PC-9 (cell line): Measurements from ENCODE around the gene F7. TPM values are rescaled to one million over a fixed set of nuclear protein-coding genes. Genes with fewer than 3 reads are reported as not detected.

Experiments
- BruUV-seq: library from RNA; stranded (reverse); fragments of 400-500 nt; replicated peaks from 2 replicates; lab custom pipeline; 2021; lab: Mats Ljungman, UMichigan
- CTCF ChIA-PET: fragments of 300-600 bp; sonication (Branson Sonifier 250); formaldehyde crosslinking; loops from one replicate; lab custom pipeline; 2022; ENCODE audit warnings: antibody characterized with exemption; lab: Charles Lee
- POLR2A ChIA-PET: fragments of 300-600 bp; sonication (Branson Sonifier 250); formaldehyde crosslinking; loops from one replicate; lab custom pipeline; 2022; ENCODE audit warnings: antibody characterized with exemption; ENCODE audit not compliant: unreplicated experiment; lab: Charles Lee
- DNase-seq, 2 experiments: peaks; one replicate each; pipeline versions ENCODE4 v3.0.0 to v3.0.0-alpha.2; 2015 to 2022; ENCODE audit warnings: mixed read lengths in 1 of 2
- H2AFZ ChIP-seq: fragments of 200-600 bp; sonication (generic); 2 replicates; pipeline ENCODE4 v1.8.1; 2017; ENCODE audit warnings: antibody characterized with exemption
- H3F3A ChIP-seq: fragments of 200-600 bp; sonication (generic); 2 replicates; pipeline ENCODE4 v1.8.1; 2017; ENCODE audit warnings: antibody characterized with exemption, mild to moderate bottlenecking, low read depth; ENCODE audit not compliant: insufficient read depth
- H3K27ac ChIP-seq: fragments of 200-600 bp; sonication (generic); 2 replicates; pipeline ENCODE4 v1.6.1; 2016; ENCODE audit warnings: mixed run types
- H3K27me3 ChIP-seq: fragments of 200-600 bp; sonication (generic); 2 replicates; pipeline ENCODE4 v1.6.1; 2016; ENCODE audit warnings: low read depth, mixed run types; ENCODE audit not compliant: insufficient read depth
- H3K36me3 ChIP-seq: fragments of 200-600 bp; sonication (generic); 2 replicates; pipeline ENCODE4 v1.6.1; 2016; ENCODE audit warnings: low read depth, mixed run types
- H3K4me1 ChIP-seq: fragments of 200-600 bp; sonication (generic); replicated peaks from 2 replicates; pipeline ENCODE4 v1.6.1; 2016; ENCODE audit warnings: mixed run types; ENCODE audit not compliant: insufficient read depth
- H3K4me2 ChIP-seq: fragments of 200-600 bp; sonication (generic); 2 replicates; pipeline ENCODE4 v1.6.1; 2017; ENCODE audit warnings: mixed run types
- H3K4me3 ChIP-seq: fragments of 200-600 bp; sonication (generic); 2 replicates; pipeline ENCODE4 v1.6.1; 2016; ENCODE audit warnings: mixed run types
- H3K79me2 ChIP-seq: fragments of 200-600 bp; sonication (generic); 2 replicates; pipeline ENCODE4 v1.6.1; 2017; ENCODE audit warnings: low read depth, mixed run types
- H3K9me2 ChIP-seq: fragments of 200-600 bp; sonication (generic); 2 replicates; pipeline ENCODE4 v1.8.1; 2017; ENCODE audit warnings: mild to moderate bottlenecking; ENCODE audit not compliant: insufficient read depth
- H3K9me3 ChIP-seq: fragments of 200-600 bp; sonication (generic); 2 replicates; pipeline ENCODE4 v1.8.1; 2016; ENCODE audit warnings: low read depth; ENCODE audit not compliant: insufficient read depth
- H4K20me1 ChIP-seq: fragments of 200-600 bp; sonication (generic); 2 replicates; pipeline ENCODE4 v1.8.1; 2017; ENCODE audit not compliant: insufficient read depth
- EZH2 ChIP-seq: fragments of 200-600 bp; sonication (generic); IDR thresholded peaks from 2 replicates; pipeline ENCODE4 v1.8.0; 2017; ENCODE audit warnings: antibody characterized with exemption, low read depth
- intact Hi-C: fragments of 100-400 bp; cut with micrococcal nuclease; formaldehyde crosslinking; loops from one replicate; pipeline ENCODE4 v1.10.0; 2022; ENCODE audit not compliant: unreplicated experiment
- total RNA-seq: library from RNA; stranded (reverse); gene quantifications from 2 replicates; pipeline ENCODE4 v1.2.3, GENCODE V29; 2021
- TF ChIP-seq, protein P1 (sequence below): fragments of 200-600 bp; sonication (generic); conservative IDR thresholded peaks from 2 replicates; pipeline ENCODE4 v1.6.1; 2017; ENCODE audit warnings: mixed run types, antibody characterized with exemption, mild to moderate bottlenecking, moderate library complexity

The F7 gene
- total RNA-seq, 1 experiment from 2014 or later: not detected

- TF ChIP-seq EZH2: no peak
- TF ChIP-seq, protein P1, sequence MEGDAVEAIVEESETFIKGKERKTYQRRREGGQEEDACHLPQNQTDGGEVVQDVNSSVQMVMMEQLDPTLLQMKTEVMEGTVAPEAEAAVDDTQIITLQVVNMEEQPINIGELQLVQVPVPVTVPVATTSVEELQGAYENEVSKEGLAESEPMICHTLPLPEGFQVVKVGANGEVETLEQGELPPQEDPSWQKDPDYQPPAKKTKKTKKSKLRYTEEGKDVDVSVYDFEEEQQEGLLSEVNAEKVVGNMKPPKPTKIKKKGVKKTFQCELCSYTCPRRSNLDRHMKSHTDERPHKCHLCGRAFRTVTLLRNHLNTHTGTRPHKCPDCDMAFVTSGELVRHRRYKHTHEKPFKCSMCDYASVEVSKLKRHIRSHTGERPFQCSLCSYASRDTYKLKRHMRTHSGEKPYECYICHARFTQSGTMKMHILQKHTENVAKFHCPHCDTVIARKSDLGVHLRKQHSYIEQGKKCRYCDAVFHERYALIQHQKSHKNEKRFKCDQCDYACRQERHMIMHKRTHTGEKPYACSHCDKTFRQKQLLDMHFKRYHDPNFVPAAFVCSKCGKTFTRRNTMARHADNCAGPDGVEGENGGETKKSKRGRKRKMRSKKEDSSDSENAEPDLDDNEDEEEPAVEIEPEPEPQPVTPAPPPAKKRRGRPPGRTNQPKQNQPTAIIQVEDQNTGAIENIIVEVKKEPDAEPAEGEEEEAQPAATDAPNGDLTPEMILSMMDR: no peak
- Histone ChIP-seq H3K36me3 (no peaks in the 10 kb centered on the region), H3F3A (no peaks in the 10 kb centered on the region), H3K9me2 (no peaks in the 10 kb centered on the region), H3K27me3 (peaks cover 51% of the 10 kb centered on the region), H3K4me3 (no peak overlapping the region), H3K4me2 (no peak overlapping the region), H3K9me3 (no peaks in the 10 kb centered on the region), H3K79me2 (no peaks in the 10 kb centered on the region), H3K4me1 (no peaks in the 10 kb centered on the region), H3K27ac (no peak overlapping the region), H4K20me1 (no peaks in the 10 kb centered on the region), H2AFZ (no peak overlapping the region)
- no peak for DNase-seq
- POLR2A ChIA-PET: no interaction called here
- intact Hi-C loops: no loop called here
- no TSS peak for BruUV-seq
- CTCF ChIA-PET: no interaction called here
Measured at GRCh38 chr13:113115363-113116205, 10.0 kb downstream of the F7 start.

DNA sequence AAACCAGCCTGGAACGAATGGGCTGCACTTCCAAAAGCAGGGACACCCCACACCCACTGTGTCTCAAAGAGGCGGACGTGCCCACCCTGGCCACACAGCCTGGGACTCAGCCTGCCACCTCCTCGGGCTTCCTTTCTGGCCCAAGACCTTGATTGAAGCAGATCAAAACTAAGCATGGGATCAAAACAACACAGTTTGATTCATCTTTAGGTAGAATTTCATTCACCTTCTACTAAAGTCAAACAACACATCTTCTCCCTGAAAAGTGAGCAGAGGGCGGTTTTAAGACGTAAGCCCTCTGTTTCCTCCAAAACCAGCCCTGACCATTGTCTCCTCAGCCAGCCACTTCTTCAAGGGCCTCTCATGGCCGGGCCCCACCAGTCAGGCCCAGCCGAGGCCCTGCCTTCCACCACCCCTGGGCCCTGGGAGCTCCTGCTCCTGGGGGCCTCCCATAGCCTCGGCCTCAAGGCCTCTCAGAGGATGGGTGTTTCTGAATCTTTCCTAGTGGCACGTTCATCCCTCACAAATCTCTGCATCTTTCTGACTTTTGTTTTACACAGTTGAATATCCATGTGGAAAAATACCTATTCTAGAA, 10.7 kb downstream of the F7 start:
- Histone ChIP-seq H3K4me1 (no peaks in the 10 kb centered on the region), H3K9me2 (no peaks in the 10 kb centered on the region), H4K20me1 (no peaks in the 10 kb centered on the region), H2AFZ (no peak overlapping the region), H3K9me3 (no peaks in the 10 kb centered on the region), H3K4me2 (no peak overlapping the region), H3F3A (no peaks in the 10 kb centered on the region), H3K79me2 (no peaks in the 10 kb centered on the region), H3K27ac (no peak overlapping the region), H3K4me3 (no peak overlapping the region), H3K27me3 (peaks cover 58% of the 10 kb centered on the region), H3K36me3 (no peaks in the 10 kb centered on the region)
- TF ChIP-seq, protein P1: no peak
- TF ChIP-seq EZH2: no peak
- POLR2A ChIA-PET: no interaction called here
- intact Hi-C loops: no loop called here
- BruUV-seq: no TSS peak
- CTCF ChIA-PET: interaction anchor here (0.6 kb wide), 1 partner anchor 173 kb away, joined by 4 read pairs; no protein-coding TSS in a partner anchor
- DNase-seq: no peak

GRCh38 chr13:113116871-113117271, 11.3 kb downstream of the F7 start:
- CTCF ChIA-PET: interaction anchor here (0.6 kb wide), 1 partner anchor 174 kb away, joined by 4 read pairs; no protein-coding TSS in a partner anchor
- Histone ChIP-seq H3K27ac (no peak overlapping the region), H3K9me2 (no peaks in the 10 kb centered on the region), H3K4me3 (no peak overlapping the region), H3K4me1 (no peaks in the 10 kb centered on the region), H3K36me3 (no peaks in the 10 kb centered on the region), H3K79me2 (no peaks in the 10 kb centered on the region), H3F3A (no peaks in the 10 kb centered on the region), H3K27me3 (peaks cover 64% of the 10 kb centered on the region), H3K9me3 (no peaks in the 10 kb centered on the region), H4K20me1 (no peaks in the 10 kb centered on the region), H3K4me2 (no peak overlapping the region), H2AFZ (no peak overlapping the region)
- DNase-seq: no peak
- TF ChIP-seq EZH2: no peak
- TF ChIP-seq, protein P1: no peak
- POLR2A ChIA-PET: no interaction called here
- intact Hi-C loops: no loop called here
- BruUV-seq: no TSS peak
